Measurements from ENCODE around the gene LRRTM4.

GRCh38 chr2:77458216-77458615 is 64.0 kb downstream of the LRRTM4 start:
- TF ChIP-seq POLR2A (IDR thresholded peaks at IDR 0.05) (no peak), CTCF (IDR thresholded peaks at IDR 0.05) (no peak), EP300 (IDR thresholded peaks at IDR 0.05; ENCODE audit: low read depth) (no peak)

Data from transverse colon (tissue), 3 donors.